Endodermal cell (in vitro differentiated cells): ENCODE data around the gene NOM1. TPM values are rescaled to one million over a fixed set of nuclear protein-coding genes. Genes with fewer than 3 reads are reported as not detected.

Experiments
- DNase-seq: peaks from one replicate; pipeline ENCODE4 v3.0.0-alpha.2; 2017
- H3K27ac ChIP-seq: 2 replicates; pipeline ENCODE4 v1.5.1; 2013; ENCODE audit warnings: mild to moderate bottlenecking, low read depth, low read length, moderate library complexity
- H3K27me3 ChIP-seq: 2 replicates; pipeline ENCODE4 v1.6.1; 2013; ENCODE audit warnings: mild to moderate bottlenecking, low read length, moderate library complexity; ENCODE audit not compliant: insufficient read depth, control insufficient read depth, poor library complexity, severe bottlenecking
- H3K36me3 ChIP-seq: 2 replicates; pipeline ENCODE4 v1.7.0; 2013; ENCODE audit warnings: mild to moderate bottlenecking, low read length, moderate library complexity; ENCODE audit not compliant: control insufficient read depth, insufficient read depth
- H3K4me1 ChIP-seq: one replicate; pipeline ENCODE4 v1.7.0; 2013; ENCODE audit warnings: low read length; ENCODE audit not compliant: control insufficient read depth, insufficient read depth
- H3K4me3 ChIP-seq: 2 replicates; pipeline ENCODE4 v1.5.1; 2013; ENCODE audit warnings: mild to moderate bottlenecking, low read length, moderate library complexity
- H3K9ac ChIP-seq: 2 replicates; pipeline ENCODE4 v1.6.1; 2013; ENCODE audit warnings: mild to moderate bottlenecking, low read length, moderate library complexity; ENCODE audit not compliant: poor library complexity, severe bottlenecking; ENCODE audit errors: extremely low read depth
- H3K9me3 ChIP-seq: 2 replicates; pipeline ENCODE4 v1.6.1; 2013; ENCODE audit warnings: mild to moderate bottlenecking, low read length, moderate library complexity; ENCODE audit not compliant: control insufficient read depth
- H3K27ac Mint-ChIP-seq: 2 replicates; pipeline ENCODE4 v1.8.0; 2020; ENCODE audit warnings: mixed read lengths
- H3K27me3 Mint-ChIP-seq: 2 replicates; pipeline ENCODE4 v1.8.0; 2021; ENCODE audit warnings: mild to moderate bottlenecking, mixed read lengths; ENCODE audit not compliant: insufficient read depth
- H3K36me3 Mint-ChIP-seq: 2 replicates; pipeline ENCODE4 v1.8.0; 2020; ENCODE audit warnings: low read depth, mixed read lengths
- H3K4me1 Mint-ChIP-seq: 2 replicates; pipeline ENCODE4 v1.8.0; 2020; ENCODE audit warnings: mixed read lengths
- H3K4me3 Mint-ChIP-seq: 2 replicates; pipeline ENCODE4 v1.8.0; 2020; ENCODE audit warnings: mild to moderate bottlenecking, moderate library complexity, mixed read lengths
- H3K9me3 Mint-ChIP-seq: 2 replicates; pipeline ENCODE4 v1.8.0; 2020; ENCODE audit warnings: mild to moderate bottlenecking, mixed read lengths
- WGBS, 2 experiments: methylation state at CpG; one replicate each; pipeline versions ENCODE4 v1.1.5 to v1.1.7; 2013; ENCODE audit warnings: missing lambda C conversion rate in 2 of 2, mixed read lengths in 1 of 2; ENCODE audit not compliant: insufficient coverage in 1 of 2, insufficient read length in 1 of 2; 5-methylcytosine and 5-hydroxymethylcytosine counted together
- total RNA-seq, 2 donors: library from RNA; stranded (reverse); fragmentation: NEBNext Ultra II Directional in 1 of 2; extraction: Animal tissue kit (Norgen Biotek cat#: 25700) in 1 of 2; gene quantifications; 2 replicates in 1 of 2; 3 replicates in 1 of 2; pipeline ENCODE4 v1.2.1, GENCODE V29; 2021
- TF ChIP-seq, protein P1 (sequence below): fragments of 200-600 bp; sonication (generic); conservative IDR thresholded peaks from 2 replicates; pipeline ENCODE4 v1.5.0; 2021; ENCODE audit warnings: antibody characterized with exemption, mild to moderate bottlenecking

NOM1 gene
- total RNA-seq, 2 donors from 2014 or later, result 22.8 to 27.0 TPM

DNA sequence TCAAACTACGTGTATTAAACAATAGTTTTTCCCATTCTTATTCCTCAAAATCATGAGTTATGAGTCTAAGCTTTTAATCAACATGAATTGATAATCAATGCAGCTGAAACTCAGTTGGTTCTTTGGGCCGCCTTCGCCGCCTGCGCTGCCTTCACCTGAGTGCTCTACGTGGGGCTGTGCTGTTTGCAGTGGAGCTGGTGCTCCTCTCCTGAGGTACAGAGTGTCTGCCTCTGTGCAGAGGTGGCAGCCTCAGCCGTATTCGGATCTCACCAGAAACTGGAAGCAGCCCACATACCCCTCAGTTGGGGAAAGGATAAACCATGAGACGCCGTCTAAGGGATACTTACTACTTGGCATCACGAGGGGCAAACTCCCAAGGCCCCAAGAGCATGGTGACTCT, 15.5 kb downstream of the NOM1 start:
- H3K4me1 ChIP-seq, result no peaks in the 10 kb centered on the region
- H3K27ac Mint-ChIP-seq, result no peak overlapping the region
- DNase-seq, result no peak
- peaks cover 80% of the 10 kb centered on the region for H3K36me3 Mint-ChIP-seq
- no peaks in the 10 kb centered on the region for H3K27me3 Mint-ChIP-seq
- H3K4me3 ChIP-seq, result no peak overlapping the region
- WGBS, 2 experiments, result 94 to 99% methylated on average over 10 to 11 of the region's 11 CpGs
- H3K36me3 ChIP-seq, result peaks cover 86% of the 10 kb centered on the region
- H3K9me3 Mint-ChIP-seq, result no peaks in the 10 kb centered on the region
- H3K4me1 Mint-ChIP-seq, result no peaks in the 10 kb centered on the region
- no peak overlapping the region for H3K27ac ChIP-seq
- H3K4me3 Mint-ChIP-seq, result no peak overlapping the region
- H3K9me3 ChIP-seq, result no peaks in the 10 kb centered on the region
- no peak overlapping the region for H3K9ac ChIP-seq
- TF ChIP-seq, protein P1, sequence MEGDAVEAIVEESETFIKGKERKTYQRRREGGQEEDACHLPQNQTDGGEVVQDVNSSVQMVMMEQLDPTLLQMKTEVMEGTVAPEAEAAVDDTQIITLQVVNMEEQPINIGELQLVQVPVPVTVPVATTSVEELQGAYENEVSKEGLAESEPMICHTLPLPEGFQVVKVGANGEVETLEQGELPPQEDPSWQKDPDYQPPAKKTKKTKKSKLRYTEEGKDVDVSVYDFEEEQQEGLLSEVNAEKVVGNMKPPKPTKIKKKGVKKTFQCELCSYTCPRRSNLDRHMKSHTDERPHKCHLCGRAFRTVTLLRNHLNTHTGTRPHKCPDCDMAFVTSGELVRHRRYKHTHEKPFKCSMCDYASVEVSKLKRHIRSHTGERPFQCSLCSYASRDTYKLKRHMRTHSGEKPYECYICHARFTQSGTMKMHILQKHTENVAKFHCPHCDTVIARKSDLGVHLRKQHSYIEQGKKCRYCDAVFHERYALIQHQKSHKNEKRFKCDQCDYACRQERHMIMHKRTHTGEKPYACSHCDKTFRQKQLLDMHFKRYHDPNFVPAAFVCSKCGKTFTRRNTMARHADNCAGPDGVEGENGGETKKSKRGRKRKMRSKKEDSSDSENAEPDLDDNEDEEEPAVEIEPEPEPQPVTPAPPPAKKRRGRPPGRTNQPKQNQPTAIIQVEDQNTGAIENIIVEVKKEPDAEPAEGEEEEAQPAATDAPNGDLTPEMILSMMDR, result no peak
- H3K27me3 ChIP-seq, result no peaks in the 10 kb centered on the region

DNA sequence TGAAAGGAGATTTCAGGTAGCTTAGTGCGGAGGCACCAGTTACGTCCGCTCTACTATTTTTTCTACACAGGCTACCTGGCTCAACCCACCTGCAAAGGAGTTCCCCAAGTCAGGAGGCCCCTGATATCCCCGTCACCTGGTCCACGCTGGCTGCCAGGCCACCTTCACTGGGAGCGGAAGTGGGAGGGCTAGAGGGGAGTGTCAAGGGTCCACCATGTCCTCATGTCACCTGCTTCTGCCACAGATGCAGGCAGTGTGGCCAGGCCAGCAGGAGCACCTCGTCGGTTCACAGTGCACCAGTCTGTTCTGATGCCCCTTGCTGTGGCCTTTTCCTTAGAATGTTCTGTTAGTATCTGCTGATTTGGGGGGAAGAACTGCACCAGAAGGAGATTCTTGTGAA, 16.9 kb downstream of the NOM1 start:
- H3K36me3 ChIP-seq, result peaks cover 85% of the 10 kb centered on the region
- TF ChIP-seq, protein P1, result no peak
- H3K4me1 Mint-ChIP-seq, result no peaks in the 10 kb centered on the region
- H3K4me1 ChIP-seq, result no peaks in the 10 kb centered on the region
- no peaks in the 10 kb centered on the region for H3K9me3 Mint-ChIP-seq
- H3K27me3 Mint-ChIP-seq, result no peaks in the 10 kb centered on the region
- no peak overlapping the region for H3K27ac ChIP-seq
- 92 to 100% methylated on average over 3 to 8 of the region's 8 CpGs for WGBS, 2 experiments
- H3K4me3 Mint-ChIP-seq, result no peak overlapping the region
- no peaks in the 10 kb centered on the region for H3K27me3 ChIP-seq
- H3K27ac Mint-ChIP-seq, result no peak overlapping the region
- H3K4me3 ChIP-seq, result no peak overlapping the region
- H3K9ac ChIP-seq, result no peak overlapping the region
- H3K9me3 ChIP-seq, result no peaks in the 10 kb centered on the region
- H3K36me3 Mint-ChIP-seq, result peaks cover 73% of the 10 kb centered on the region
- DNase-seq, result no peak

DNA sequence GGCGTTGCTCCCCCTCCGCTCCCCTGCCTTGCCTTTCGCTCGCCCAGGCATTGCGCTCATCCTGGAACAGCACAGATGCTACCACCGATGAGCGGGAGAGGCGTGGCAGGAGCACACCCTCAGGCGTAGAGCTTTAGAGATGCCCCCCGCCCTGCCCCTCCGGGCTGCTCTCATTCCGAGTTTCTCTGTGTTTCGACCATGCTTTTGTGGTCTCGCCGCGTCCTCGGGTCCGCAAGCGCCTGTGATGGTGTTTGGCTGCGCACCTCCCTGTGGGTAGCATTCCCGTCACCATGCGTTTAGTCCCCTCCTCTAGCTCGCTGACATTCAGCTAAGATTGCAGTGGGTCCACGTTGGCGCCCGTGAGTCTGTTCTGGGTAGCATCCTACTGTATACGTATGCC, 18.7 kb downstream of the NOM1 start:
- H3K4me1 Mint-ChIP-seq, result no peaks in the 10 kb centered on the region
- H3K36me3 Mint-ChIP-seq, result peaks cover 65% of the 10 kb centered on the region
- Histone ChIP-seq H3K9me3 (no peaks in the 10 kb centered on the region), H3K36me3 (peaks cover 83% of the 10 kb centered on the region), H3K9ac (no peak overlapping the region), H3K4me1 (no peaks in the 10 kb centered on the region), H3K4me3 (no peak overlapping the region), H3K27me3 (no peaks in the 10 kb centered on the region), H3K27ac (no peak overlapping the region)
- WGBS, 2 experiments, result 92 to 97% methylated on average over 20 to 27 of the region's 27 CpGs
- no peaks in the 10 kb centered on the region for H3K9me3 Mint-ChIP-seq
- no peak for DNase-seq
- no peaks in the 10 kb centered on the region for H3K27me3 Mint-ChIP-seq
- H3K27ac Mint-ChIP-seq, result no peak overlapping the region
- H3K4me3 Mint-ChIP-seq, result no peak overlapping the region
- TF ChIP-seq, protein P1, result no peak
